Measurements from ENCODE around the gene PPP2R2C. TPM values are rescaled to one million over a fixed set of nuclear protein-coding genes. Genes with fewer than 3 reads are reported as not detected.

PPP2R2C gene
- total and polyA plus RNA-seq, 2 of the 4 experiments (the other 2 are of a cell fraction) = 0.03 TPM; not detected in 1

- dilution Hi-C loops (cut with HindIII; ENCODE audit: low sequenced_read_pairs, unreplicated experiment) = no loop called here
- no peak overlapping the region for H2BK20ac ChIP-seq (ENCODE audit: low read depth, low read length)
- H4K8ac ChIP-seq (ENCODE audit: low read depth in 2 of 2, low read length in 2 of 2) = no peak overlapping the region
- ChIA-PET POLR2A (ENCODE audit: unreplicated experiment) (no interaction called here), CTCF (no interaction called here)
- no peak overlapping the region for H3K4me3 ChIP-seq (ENCODE audit: insufficient read depth, low read depth, low read length)
- BruUV-seq (replicated peaks) = no TSS peak
- TF ChIP-seq NFE2L2 (IDR thresholded peaks at IDR 0.05; ENCODE audit: low read depth, low read length) = no peak
- no peaks in the 10 kb centered on the region for H3K9me3 ChIP-seq (ENCODE audit: control insufficient read depth, insufficient read depth, low read length)
- H3K79me1 ChIP-seq (ENCODE audit: low read depth in 1 of 2, low read length in 2 of 2) = no peaks in the 10 kb centered on the region
- no peak overlapping the region for H2AFZ ChIP-seq (replicated peaks; ENCODE audit: low read length, poor library complexity)
- no peak overlapping the region for H2AK9ac ChIP-seq (replicated peaks; ENCODE audit: low read depth, low read length, poor library complexity)
- no peak overlapping the region for H2BK120ac ChIP-seq (ENCODE audit: low read depth, low read length)
- H3K23ac ChIP-seq (ENCODE audit: low read depth, low read length) = no peak overlapping the region
- H2AK5ac ChIP-seq (ENCODE audit: low read depth, low read length) = no peak overlapping the region
- intact Hi-C loops (cut with micrococcal nuclease) = no loop called here
- H3K56ac ChIP-seq (ENCODE audit: extremely low read depth, insufficient read depth, low read length) = no peak overlapping the region
- no peak overlapping the region for H3K18ac ChIP-seq (ENCODE audit: low read depth, low read length)
- ATAC-seq (ENCODE audit: low read depth) (no peak), DNase-seq (no peak)
- in situ Hi-C loops (cut with MboI; ENCODE audit: low sequenced_read_pairs) = no loop called here
- peaks cover 12% of the 10 kb centered on the region for H3K27me3 ChIP-seq (ENCODE audit: control insufficient read depth, insufficient read depth, low read length)
- H3K9ac ChIP-seq (ENCODE audit: low read depth, low read length) = no peak overlapping the region
- no peak overlapping the region for H2BK15ac ChIP-seq (ENCODE audit: low read depth, low read length)
- H3K4me1 ChIP-seq (ENCODE audit: control insufficient read depth, insufficient read depth, low read length) = no peaks in the 10 kb centered on the region
- H3K14ac ChIP-seq (replicated peaks; ENCODE audit: low read depth, low read length) = no peak overlapping the region
- no peaks in the 10 kb centered on the region for H4K20me1 ChIP-seq (ENCODE audit: insufficient read depth, low read length)
- no peak overlapping the region for H4K91ac ChIP-seq (ENCODE audit: insufficient read depth, low read depth, low read length)
- H3K9me1 ChIP-seq (ENCODE audit: insufficient read depth, low read length) = no peaks in the 10 kb centered on the region
- no CpG with 5 or more reads among the region's 2 CpGs for WGBS, 2 experiments (ENCODE audit: extremely low coverage in 2 of 2, insufficient read length in 1 of 2)
- no peak overlapping the region for H4K5ac ChIP-seq (ENCODE audit: low read depth, low read length)
- H3K36me3 ChIP-seq (ENCODE audit: control insufficient read depth, insufficient read depth, low read length) = no peaks in the 10 kb centered on the region
- no peak overlapping the region for H2BK5ac ChIP-seq (ENCODE audit: low read depth, low read length, poor library complexity, severe bottlenecking)
- no peak overlapping the region for H3K27ac ChIP-seq (ENCODE audit: insufficient read depth, low read length)
- H3K4ac ChIP-seq (ENCODE audit: low read depth, low read length) = no peak overlapping the region
- no peak overlapping the region for H3K4me2 ChIP-seq (ENCODE audit: low read depth, low read length)
Measured at GRCh38 chr4:6405397-6405706, 67.1 kb downstream of the PPP2R2C start.

Measured in IMR-90 (cell line).